ENCODE measurements around the gene NR2C2AP. TPM values are rescaled to one million over a fixed set of nuclear protein-coding genes. Genes with fewer than 3 reads are reported as not detected.

Gene NR2C2AP
- total RNA-seq, 1 experiment from 2014 or later = 25.7 TPM

- Histone ChIP-seq H2AFZ (no peak overlapping the region), H3F3A (ENCODE audit: insufficient read depth, low read depth) (no peaks in the 10 kb centered on the region), H3K4me2 (no peak overlapping the region), H3K9me3 (ENCODE audit: insufficient read depth, low read depth) (no peaks in the 10 kb centered on the region), H3K4me3 (no peak overlapping the region), H3K27ac (no peak overlapping the region), H4K20me1 (ENCODE audit: insufficient read depth) (no peaks in the 10 kb centered on the region), H3K79me2 (ENCODE audit: low read depth) (no peaks in the 10 kb centered on the region), H3K36me3 (ENCODE audit: low read depth) (no peaks in the 10 kb centered on the region), H3K4me1 (replicated peaks; ENCODE audit: insufficient read depth) (no peaks in the 10 kb centered on the region), H3K27me3 (ENCODE audit: insufficient read depth, low read depth) (peaks cover 35% of the 10 kb centered on the region), H3K9me2 (ENCODE audit: insufficient read depth) (no peaks in the 10 kb centered on the region)
- intact Hi-C loops (cut with micrococcal nuclease; ENCODE audit: unreplicated experiment) = no loop called here
- BruUV-seq (replicated peaks) = no TSS peak
- POLR2A ChIA-PET (ENCODE audit: unreplicated experiment) = no interaction called here
- DNase-seq = no peak
- CTCF ChIA-PET = no interaction called here
- TF ChIP-seq CTCF (conservative IDR thresholded peaks at IDR 0.05) = no peak
- no peak for TF ChIP-seq EZH2 (IDR thresholded peaks at IDR 0.05; ENCODE audit: low read depth)
Measured at GRCh38 chr19:19209372-19209771, 6.2 kb upstream of the NR2C2AP start.

GRCh38 chr19:19207637-19208572 is 4.7 kb upstream of the NR2C2AP start:
- no peak for TF ChIP-seq EZH2 (IDR thresholded peaks at IDR 0.05; ENCODE audit: low read depth)
- no peak for TF ChIP-seq CTCF (conservative IDR thresholded peaks at IDR 0.05)
- Histone ChIP-seq H3K79me2 (ENCODE audit: low read depth) (peaks cover 2% of the 10 kb centered on the region; the same call in 1 of the 2 replicates), H3K27me3 (ENCODE audit: insufficient read depth, low read depth) (peaks cover 22% of the 10 kb centered on the region; the same call in 1 of the 2 replicates), H3K36me3 (ENCODE audit: low read depth) (no peaks in the 10 kb centered on the region), H3K4me2 (no peak overlapping the region), H3K4me1 (replicated peaks; ENCODE audit: insufficient read depth) (no peaks in the 10 kb centered on the region), H2AFZ (no peak overlapping the region), H3K9me2 (ENCODE audit: insufficient read depth) (no peaks in the 10 kb centered on the region), H3K9me3 (ENCODE audit: insufficient read depth, low read depth) (no peaks in the 10 kb centered on the region), H3K27ac (no peak overlapping the region), H3K4me3 (no peak overlapping the region), H3F3A (ENCODE audit: insufficient read depth, low read depth) (no peaks in the 10 kb centered on the region), H4K20me1 (ENCODE audit: insufficient read depth) (no peaks in the 10 kb centered on the region)
- BruUV-seq (replicated peaks) = no TSS peak
- intact Hi-C loops (cut with micrococcal nuclease; ENCODE audit: unreplicated experiment) = no loop called here
- ChIA-PET CTCF (interaction anchor here (0.6 kb wide), 1 partner anchor 197 kb away, joined by 13 read pairs; the partner anchor contains the start of gene GATAD2A), POLR2A (ENCODE audit: unreplicated experiment) (no interaction called here)
- no peak for DNase-seq

- no peak overlapping the region for H3K4me3 ChIP-seq
- no peaks in the 10 kb centered on the region for H3K9me3 ChIP-seq (ENCODE audit: insufficient read depth, low read depth)
- peaks cover 6% of the 10 kb centered on the region for H3K4me1 ChIP-seq (replicated peaks; ENCODE audit: insufficient read depth)
- no peaks in the 10 kb centered on the region for H4K20me1 ChIP-seq (ENCODE audit: insufficient read depth)
- intact Hi-C loops (cut with micrococcal nuclease; ENCODE audit: unreplicated experiment) = no loop called here
- H3K27me3 ChIP-seq (ENCODE audit: insufficient read depth, low read depth) = peaks cover 16% of the 10 kb centered on the region; the same call in 1 of the 2 replicates
- no peak for DNase-seq
- TF ChIP-seq CTCF (conservative IDR thresholded peaks at IDR 0.05) (no peak), EZH2 (IDR thresholded peaks at IDR 0.05; ENCODE audit: low read depth) (no peak)
- no peaks in the 10 kb centered on the region for H3K36me3 ChIP-seq (ENCODE audit: low read depth)
- no peaks in the 10 kb centered on the region for H3K9me2 ChIP-seq (ENCODE audit: insufficient read depth)
- no peak overlapping the region for H3K4me2 ChIP-seq
- no TSS peak for BruUV-seq (replicated peaks)
- no peak overlapping the region for H2AFZ ChIP-seq
- CTCF ChIA-PET = no interaction called here
- H3K27ac ChIP-seq = no peak overlapping the region
- H3K79me2 ChIP-seq (ENCODE audit: low read depth) = peaks cover 11% of the 10 kb centered on the region
- POLR2A ChIA-PET (ENCODE audit: unreplicated experiment) = no interaction called here
- H3F3A ChIP-seq (ENCODE audit: insufficient read depth, low read depth) = no peaks in the 10 kb centered on the region
Measured at GRCh38 chr19:19206938-19207337, 3.7 kb upstream of the NR2C2AP start.

All from PC-9 (cell line).